ENCODE measurements around the gene CREG1. TPM values are rescaled to one million over a fixed set of nuclear protein-coding genes. Genes with fewer than 3 reads are reported as not detected.

CREG1 gene
- total and polyA plus RNA-seq, 2 of the 8 experiments (the other 6 are each of a cell fraction or from before 2014, with no cell fraction given): 29.8 to 30.1 TPM

GRCh38 chr1:167543199-167543990 is 10.2 kb downstream of the CREG1 start:
- no peak overlapping the region for H3K27ac ChIP-seq (ENCODE audit: low read depth, low read length)
- H3K4me2 ChIP-seq (ENCODE audit: insufficient read depth in 1 of 2, low read depth in 2 of 2, low read length in 2 of 2): no peak overlapping the region
- H2BK12ac ChIP-seq (ENCODE audit: low read depth, low read length): no peak overlapping the region

More at GRCh38 chr1:167543199-167543990, 10.2 kb downstream of the CREG1 start:
- FAIRE-seq (no peak), DNase-seq (ENCODE audit: low read depth in 1 of 2, low spot score in 2 of 2) (no peak)
- Histone ChIP-seq H3K4ac (replicated peaks; ENCODE audit: insufficient read length, low read depth, low read length) (no peak overlapping the region), H3K23ac (ENCODE audit: insufficient read length) (no peak overlapping the region), H2BK20ac (ENCODE audit: low read length) (no peak overlapping the region), H3K9ac (replicated peaks in 1 of 4; ENCODE audit: extremely low read depth in 1 of 4, low read depth in 3 of 4, low read length in 3 of 4) (no peak overlapping the region), H2AFZ (ENCODE audit: low read length) (no peak overlapping the region), H3K79me2 (ENCODE audit: control insufficient read depth in 1 of 2, insufficient read depth in 2 of 2, low read length in 2 of 2) (no peaks in the 10 kb centered on the region), H3K14ac (ENCODE audit: insufficient read length) (no peak overlapping the region), H4K8ac (ENCODE audit: extremely low read depth, insufficient read depth, low read length) (no peak overlapping the region), H2BK120ac (replicated peaks; ENCODE audit: low read depth, low read length) (no peak overlapping the region), H2BK5ac (ENCODE audit: low read depth, low read length) (no peak overlapping the region), H3K9me3 (ENCODE audit: insufficient read depth in 2 of 2, low read depth in 1 of 2, low read length in 1 of 2) (no peaks in the 10 kb centered on the region), H4K5ac (ENCODE audit: insufficient read length, low read depth, low read length) (no peak overlapping the region), H3K18ac (ENCODE audit: extremely low read depth, low read length) (no peak overlapping the region), H3K56ac (replicated peaks; ENCODE audit: insufficient read length, low read depth, low read length) (no peak overlapping the region), H2BK15ac (ENCODE audit: low read length) (no peak overlapping the region), H3K23me2 (ENCODE audit: low read depth, low read length) (no peaks in the 10 kb centered on the region), H3K27me3 (replicated peaks in 1 of 4; ENCODE audit: control insufficient read depth in 3 of 4, extremely low read depth in 1 of 4, insufficient read depth in 3 of 4, low read length in 3 of 4) (no peaks in the 10 kb centered on the region; a peak in 1 of 7 replicates), H4K20me1 (replicated peaks in 1 of 2; ENCODE audit: control insufficient read depth in 1 of 2, insufficient read depth in 2 of 2, low read length in 2 of 2) (no peaks in the 10 kb centered on the region), H2AK5ac (ENCODE audit: low read depth, low read length) (no peak overlapping the region), H3K4me3 (ENCODE audit: extremely low read depth in 1 of 4, insufficient read depth in 2 of 4, low read depth in 3 of 4, low read length in 4 of 4) (no peak overlapping the region), H3K4me1 (replicated peaks in 1 of 4; ENCODE audit: control insufficient read depth in 3 of 4, insufficient read depth in 4 of 4, low read length in 3 of 4) (peaks cover 0 to 4% (median 3%) of the 10 kb centered on the region in 4 experiments; a peak in 2 of 7 replicates), H3K79me1 (ENCODE audit: low read depth, low read length) (no peaks in the 10 kb centered on the region), H3K36me3 (ENCODE audit: control insufficient read depth in 2 of 4, insufficient read depth in 4 of 4, low read length in 3 of 4) (peaks cover 0 to 18% (median 0%) of the 10 kb centered on the region in 4 experiments; a peak in 3 of 8 replicates), H4K91ac (replicated peaks; ENCODE audit: insufficient read length, low read length) (no peak overlapping the region)
- CTCF ChIA-PET (ENCODE audit: partially characterized antibody): interaction anchor here (0.6 to 1.0 kb wide), 3 partner anchors 10 to 111 kb away, joined by 3 to 6 read pairs (median 3); no protein-coding TSS in a partner anchor
- POLR2A ChIA-PET (ENCODE audit: partially characterized antibody): interaction anchor here (1.5 kb wide), 1 partner anchor 10 kb away, joined by 11 read pairs; the partner anchor contains the start of gene CREG1
- TF ChIP-seq EP300 (IDR thresholded peaks at IDR 0.05; ENCODE audit: borderline replicate concordance in 1 of 2, low read depth in 2 of 2, low read length in 2 of 2) (no peak), SP2 (IDR thresholded peaks at IDR 0.05; ENCODE audit: low read length) (no peak), CHD2 (IDR thresholded peaks at IDR 0.05; ENCODE audit: low read length) (no peak), CBX8 (IDR thresholded peaks at IDR 0.05; ENCODE audit: borderline replicate concordance, low read depth, low read length) (no peak), BACH1 (IDR thresholded peaks at IDR 0.05; ENCODE audit: low read length) (no peak), SUZ12 (IDR thresholded peaks at IDR 0.05; ENCODE audit: low read length) (no peak)
- 90% methylated on average over 12 of the region's 13 CpGs; no CpG with 5 or more reads in 1 of the 2 experiments for WGBS, 2 experiments (ENCODE audit: extremely low coverage in 1 of 2, insufficient coverage in 1 of 2, insufficient read length in 1 of 2, insufficient replicate concordance in 2 of 2, low coverage in 1 of 2, low lambda C conversion rate in 2 of 2, missing lambda C conversion rate in 1 of 2)

All from H1 (cell line).